ENCODE data around the gene MLNR.

The MLNR gene

GRCh38 chr13:49220036-49220855 lies at the start of gene MLNR:
MLNR (plus strand) TSS chr13:49220338; CDS start chr13:49220338, 0 bp downstream.
- no peak for DNase-seq (ENCODE audit: low read depth, low spot score)

GRCh38 chr13:49171359-49171758 lies 48.8 kb upstream of the MLNR start:
- DNase-seq (ENCODE audit: low read depth, low spot score), result no peak

GRCh38 chr13:49183672-49184325 lies 36.3 kb upstream of the MLNR start:
- no peak for DNase-seq (ENCODE audit: low read depth, low spot score)

GRCh38 chr13:49184621-49185020 lies 35.5 kb upstream of the MLNR start:
- DNase-seq (ENCODE audit: low read depth, low spot score), result no peak

- DNase-seq (ENCODE audit: low read depth, low spot score), result no peak
Observed at GRCh38 chr13:49185264-49185663, 34.9 kb upstream of the MLNR start.

- no peak for DNase-seq (ENCODE audit: low read depth, low spot score)
Observed at GRCh38 chr13:49190901-49191300, 29.2 kb upstream of the MLNR start.

- DNase-seq (ENCODE audit: low read depth, low spot score), result no peak
Observed at GRCh38 chr13:49206641-49207040, 13.5 kb upstream of the MLNR start.

GRCh38 chr13:49208619-49209018 lies 11.5 kb upstream of the MLNR start:
- no peak for DNase-seq (ENCODE audit: low read depth, low spot score)

GRCh38 chr13:49210114-49210513 lies 10.0 kb upstream of the MLNR start:
- DNase-seq (ENCODE audit: low read depth, low spot score), result no peak

GRCh38 chr13:49210669-49211068 lies 9.5 kb upstream of the MLNR start:
- no peak for DNase-seq (ENCODE audit: low read depth, low spot score)

- DNase-seq (ENCODE audit: low read depth, low spot score), result no peak
Observed at GRCh38 chr13:49213539-49213938, 6.6 kb upstream of the MLNR start.

GRCh38 chr13:49213997-49214916 lies 5.9 kb upstream of the MLNR start:
- no peak for DNase-seq (ENCODE audit: low read depth, low spot score)

GRCh38 chr13:49214917-49215376 lies 5.2 kb upstream of the MLNR start:
- DNase-seq (ENCODE audit: low read depth, low spot score), result peak; percentile 63

GRCh38 chr13:49216334-49216733 lies 3.8 kb upstream of the MLNR start:
- DNase-seq (ENCODE audit: low read depth, low spot score), result no peak

GRCh38 chr13:49217962-49218492 lies 2.1 kb upstream of the MLNR start:
- DNase-seq (ENCODE audit: low read depth, low spot score), result no peak

- no peak for DNase-seq (ENCODE audit: low read depth, low spot score)
Observed at GRCh38 chr13:49218493-49219051, 1.6 kb upstream of the MLNR start.

- DNase-seq (ENCODE audit: low read depth, low spot score), result no peak
Observed at GRCh38 chr13:49219647-49220035, 497 bp upstream of the MLNR start.

GRCh38 chr13:49220856-49221589 lies 885 bp downstream of the MLNR start:
- DNase-seq (ENCODE audit: low read depth, low spot score), result no peak

GRCh38 chr13:49221590-49221965 lies 1.4 kb downstream of the MLNR start:
- DNase-seq (ENCODE audit: low read depth, low spot score), result no peak

GRCh38 chr13:49225223-49226042 lies 5.3 kb downstream of the MLNR start:
- no peak for DNase-seq (ENCODE audit: low read depth, low spot score)
